GM04503 (cell line): ENCODE measurements around the gene MGAT4A.

ENCODE experiments used
- DNase-seq: peaks from one replicate; pipeline ENCODE4 v3.0.0-alpha.2; 2012; ENCODE audit warnings: low read depth

The MGAT4A gene

GRCh38 chr2:98572676-98573075, 158.3 kb downstream of the MGAT4A start:
- DNase-seq = no peak

- no peak for DNase-seq
Measured at GRCh38 chr2:98572211-98572610, 158.7 kb downstream of the MGAT4A start.

GRCh38 chr2:98571796-98572195, 159.1 kb downstream of the MGAT4A start:
- no peak for DNase-seq

DNA sequence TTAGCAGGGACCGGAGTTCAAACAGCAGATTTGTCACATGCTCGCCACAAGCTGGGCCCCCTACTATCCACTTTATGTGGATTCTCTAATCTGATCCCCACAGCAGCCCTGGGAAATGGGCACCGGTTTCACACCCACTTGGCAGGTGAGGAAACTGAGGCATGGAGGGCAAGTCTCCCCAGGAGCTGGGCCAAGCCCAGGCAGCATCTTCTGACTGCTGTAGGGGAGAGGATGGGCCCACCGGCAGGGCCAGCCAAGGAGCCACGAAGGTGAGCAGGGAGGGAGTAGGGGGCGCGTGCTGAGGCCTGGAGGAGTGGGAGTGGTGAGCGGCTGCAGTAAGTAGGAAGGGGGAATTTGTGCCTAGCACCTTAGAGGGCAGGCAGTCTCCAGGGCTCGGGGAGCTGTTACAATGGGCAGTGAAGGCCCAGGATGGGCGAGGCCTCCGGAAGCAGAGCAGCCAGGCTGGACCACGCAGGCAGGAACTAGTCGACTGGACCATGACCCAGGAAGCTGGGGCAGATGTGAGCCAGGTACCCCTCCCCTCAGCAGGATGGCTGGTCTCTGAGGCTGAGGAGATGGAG, 159.7 kb downstream of the MGAT4A start:
- no peak for DNase-seq

GRCh38 chr2:98570356-98570755, 160.6 kb downstream of the MGAT4A start:
- no peak for DNase-seq

GRCh38 chr2:98569915-98570314, 161.0 kb downstream of the MGAT4A start:
- DNase-seq = no peak

DNA sequence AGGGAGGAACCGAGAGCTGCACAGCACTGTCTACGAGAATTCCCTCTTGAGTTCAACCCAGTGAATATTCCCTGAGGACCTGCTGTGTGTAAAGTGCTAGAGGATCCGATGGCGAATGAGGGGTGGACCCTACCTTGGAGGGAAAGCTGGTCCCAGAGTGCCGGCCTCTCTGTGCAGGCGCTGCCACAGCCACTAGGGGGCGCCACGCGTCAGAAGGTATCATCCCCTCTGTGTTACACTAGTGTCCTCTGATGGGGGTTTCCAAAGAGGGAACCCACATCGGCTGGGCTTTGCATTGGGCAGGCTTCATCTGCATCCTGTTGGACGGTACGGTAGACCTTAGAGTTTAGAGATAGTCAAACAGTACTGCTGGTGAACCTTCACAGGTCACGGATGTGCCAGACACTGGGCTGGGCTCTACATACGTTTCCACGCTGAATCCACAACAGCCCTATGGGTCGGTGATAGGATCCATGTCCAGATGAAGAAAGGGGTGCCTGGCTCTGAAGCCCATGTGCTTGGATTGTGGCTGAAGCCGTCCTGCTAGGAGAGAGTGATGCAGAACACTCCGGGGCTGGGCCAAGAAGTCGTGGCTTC, 161.6 kb downstream of the MGAT4A start:
- DNase-seq = no peak
